ENCODE measurements around the gene C3orf62. TPM values are rescaled to one million over a fixed set of nuclear protein-coding genes. Genes with fewer than 3 reads are reported as not detected.

Gene C3orf62
- total and polyA plus RNA-seq, 12 donors = 2.3 to 9.1 (median 2.8) TPM

- Histone ChIP-seq H3K27me3 (no peaks in the 10 kb centered on the region), H3K4me1 (peaks cover 4 to 21% (median 17%) of the 10 kb centered on the region in 9 donors), H3K27ac (no peak overlapping the region), H3K4me3 (no peak overlapping the region), H3K36me3 (no peaks in the 10 kb centered on the region), H3K9me3 (no peaks in the 10 kb centered on the region)
- WGBS, 2 donors = 85 to 87% methylated on average over 6 of the region's 6 CpGs
- DNase-seq (no peak), ATAC-seq (peak in 2 of 8 donors; percentile 43 to 61)
- intact Hi-C loops (cut with DNase I) = no loop called here
- TF ChIP-seq CTCF (IDR thresholded peaks at IDR 0.05) = no peak
Observed at GRCh38 chr3:49263159-49263889, 13.7 kb downstream of the C3orf62 start.

GRCh38 chr3:49260806-49261324 is 16.2 kb downstream of the C3orf62 start:
- H3K4me1 ChIP-seq = peaks cover 0 to 4% (median 2%) of the 10 kb centered on the region in 9 donors
- TF ChIP-seq CTCF (IDR thresholded peaks at IDR 0.05) = no peak
- no peak for ATAC-seq
- WGBS, 2 donors = 88 to 90% methylated on average over 5 of the region's 5 CpGs
- no peak for DNase-seq
- H3K27me3 ChIP-seq = no peaks in the 10 kb centered on the region
- H3K9me3 ChIP-seq = no peaks in the 10 kb centered on the region
- H3K27ac ChIP-seq = no peak overlapping the region
- peaks cover 0 to 6% (median 0%) of the 10 kb centered on the region in 9 donors for H3K36me3 ChIP-seq
- no peak overlapping the region for H3K4me3 ChIP-seq
- intact Hi-C loops (cut with DNase I) = no loop called here

GRCh38 chr3:49257187-49257586 is 19.8 kb downstream of the C3orf62 start:
- Histone ChIP-seq H3K4me3 (no peak overlapping the region), H3K27me3 (no peaks in the 10 kb centered on the region), H3K27ac (no peak overlapping the region), H3K9me3 (no peaks in the 10 kb centered on the region), H3K36me3 (peaks cover 0 to 6% (median 0%) of the 10 kb centered on the region in 9 donors), H3K4me1 (no peaks in the 10 kb centered on the region)
- intact Hi-C loops (cut with DNase I) = no loop called here
- DNase-seq = no peak
- 74 to 77% methylated on average over 3 of the region's 3 CpGs for WGBS, 2 donors
- no peak for ATAC-seq
- no peak for TF ChIP-seq CTCF (IDR thresholded peaks at IDR 0.05)

- no peak for ATAC-seq
- no peak overlapping the region for H3K27ac ChIP-seq
- WGBS, 2 donors = 84 to 89% methylated on average over 6 of the region's 6 CpGs
- no peaks in the 10 kb centered on the region for H3K27me3 ChIP-seq
- H3K36me3 ChIP-seq = peaks cover 0 to 10% (median 0%) of the 10 kb centered on the region in 9 donors
- DNase-seq = no peak
- H3K9me3 ChIP-seq = no peaks in the 10 kb centered on the region
- H3K4me3 ChIP-seq = no peak overlapping the region
- H3K4me1 ChIP-seq = no peaks in the 10 kb centered on the region
- TF ChIP-seq CTCF (IDR thresholded peaks at IDR 0.05) = no peak
- intact Hi-C loops (cut with DNase I) = no loop called here
Observed at GRCh38 chr3:49255718-49256511, 21.1 kb downstream of the C3orf62 start.

All from heart right ventricle (tissue), 16 donors.